Renal pelvis (tissue), 4 donors: Measurements from ENCODE around the gene NELL1. TPM values are rescaled to one million over a fixed set of nuclear protein-coding genes. Genes with fewer than 3 reads are reported as not detected.

ENCODE experiments used
- DNase-seq: peaks from one replicate; pipeline ENCODE4 v3.0.0-alpha.2; 2013
- polyA plus RNA-seq, 3 donors: library from polyadenylated mRNA; unstranded; fragments of 120-200 nt; gene quantifications; one replicate each; pipeline ENCODE4 v1.2.1, GENCODE V29; 2013; ENCODE audit not compliant: insufficient read length in 3 of 3

Gene NELL1
- polyA plus RNA-seq, 3 donors = 1.3 to 2.8 (median 1.8) TPM

GRCh38 chr11:21412652-21413383, 743.4 kb downstream of the NELL1 start:
- no peak for DNase-seq

GRCh38 chr11:21414953-21415352, 745.6 kb downstream of the NELL1 start:
- DNase-seq = no peak

- DNase-seq = no peak
Observed at GRCh38 chr11:21415606-21416005, 746.2 kb downstream of the NELL1 start.

- DNase-seq = no peak
Observed at GRCh38 chr11:21421711-21422329, 752.4 kb downstream of the NELL1 start.

GRCh38 chr11:21426931-21427330, 757.5 kb downstream of the NELL1 start:
- DNase-seq = no peak

- DNase-seq = no peak
Observed at GRCh38 chr11:21427726-21428125, 758.3 kb downstream of the NELL1 start.

- no peak for DNase-seq
Observed at GRCh38 chr11:21428796-21429195, 759.4 kb downstream of the NELL1 start.

- DNase-seq = no peak
Observed at GRCh38 chr11:21429401-21429800, 760.0 kb downstream of the NELL1 start.

GRCh38 chr11:21430537-21430936, 761.2 kb downstream of the NELL1 start:
- DNase-seq = no peak

GRCh38 chr11:21446939-21447590, 777.7 kb downstream of the NELL1 start:
- no peak for DNase-seq

GRCh38 chr11:21447871-21448270, 778.5 kb downstream of the NELL1 start:
- DNase-seq = no peak

GRCh38 chr11:21456186-21456585, 786.8 kb downstream of the NELL1 start:
- DNase-seq = no peak

GRCh38 chr11:21460082-21460481, 790.7 kb downstream of the NELL1 start:
- DNase-seq = no peak

- DNase-seq = no peak
Observed at GRCh38 chr11:21461701-21462100, 792.3 kb downstream of the NELL1 start.

- DNase-seq = no peak
Observed at GRCh38 chr11:21464601-21465193, 795.3 kb downstream of the NELL1 start.

GRCh38 chr11:21465203-21465602, 795.8 kb downstream of the NELL1 start:
- no peak for DNase-seq

- no peak for DNase-seq
Observed at GRCh38 chr11:21465920-21466319, 796.5 kb downstream of the NELL1 start.

- no peak for DNase-seq
Observed at GRCh38 chr11:21470521-21470920, 801.1 kb downstream of the NELL1 start.

- DNase-seq = peak; percentile 4
Observed at GRCh38 chr11:21472261-21472660, 802.9 kb downstream of the NELL1 start.

GRCh38 chr11:21474529-21474928, 805.1 kb downstream of the NELL1 start:
- DNase-seq = no peak

- no peak for DNase-seq
Observed at GRCh38 chr11:21475276-21475675, 805.9 kb downstream of the NELL1 start.

GRCh38 chr11:21476588-21476987, 807.2 kb downstream of the NELL1 start:
- DNase-seq = no peak

- no peak for DNase-seq
Observed at GRCh38 chr11:21480240-21480639, 810.9 kb downstream of the NELL1 start.
